NCI-H526 treated with DMSO at 0.1 percent for 48 hours (cell line): ENCODE data around the gene CNKSR1.
A peak's percentile ranks its signal among the peaks of the same experiment; 100 is the strongest.
"Not testable (repeated sequence)": the region's sequence is repeated elsewhere in the genome, so short reads cannot be mapped to it uniquely, and the experiment has no call there.

Experiments used
- DNase-seq: peaks from one replicate; lab custom pipeline; 2025; lab: John Stamatoyannopoulos, UW

Gene CNKSR1

DNA sequence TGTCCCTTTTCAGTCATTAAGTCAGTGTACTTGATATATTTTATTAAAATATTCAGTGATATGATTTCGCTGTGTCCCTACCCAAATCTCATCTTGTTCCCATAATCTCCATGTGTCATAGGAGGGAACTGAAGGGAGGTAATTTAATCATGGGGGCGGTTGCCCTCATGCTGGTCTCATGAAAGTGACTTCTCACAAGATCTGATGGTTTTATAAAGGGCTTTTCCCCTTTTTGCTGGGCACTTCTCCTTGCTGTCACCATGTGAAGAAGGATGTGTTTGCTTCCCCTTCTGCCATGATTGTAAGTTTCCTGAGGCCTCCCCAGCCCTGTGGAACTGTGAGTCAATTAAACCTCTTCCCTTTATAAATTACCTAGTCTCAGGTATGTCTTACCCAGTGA lies 53.4 kb downstream of the CNKSR1 start:
- DNase-seq = not testable (repeated sequence)

DNA sequence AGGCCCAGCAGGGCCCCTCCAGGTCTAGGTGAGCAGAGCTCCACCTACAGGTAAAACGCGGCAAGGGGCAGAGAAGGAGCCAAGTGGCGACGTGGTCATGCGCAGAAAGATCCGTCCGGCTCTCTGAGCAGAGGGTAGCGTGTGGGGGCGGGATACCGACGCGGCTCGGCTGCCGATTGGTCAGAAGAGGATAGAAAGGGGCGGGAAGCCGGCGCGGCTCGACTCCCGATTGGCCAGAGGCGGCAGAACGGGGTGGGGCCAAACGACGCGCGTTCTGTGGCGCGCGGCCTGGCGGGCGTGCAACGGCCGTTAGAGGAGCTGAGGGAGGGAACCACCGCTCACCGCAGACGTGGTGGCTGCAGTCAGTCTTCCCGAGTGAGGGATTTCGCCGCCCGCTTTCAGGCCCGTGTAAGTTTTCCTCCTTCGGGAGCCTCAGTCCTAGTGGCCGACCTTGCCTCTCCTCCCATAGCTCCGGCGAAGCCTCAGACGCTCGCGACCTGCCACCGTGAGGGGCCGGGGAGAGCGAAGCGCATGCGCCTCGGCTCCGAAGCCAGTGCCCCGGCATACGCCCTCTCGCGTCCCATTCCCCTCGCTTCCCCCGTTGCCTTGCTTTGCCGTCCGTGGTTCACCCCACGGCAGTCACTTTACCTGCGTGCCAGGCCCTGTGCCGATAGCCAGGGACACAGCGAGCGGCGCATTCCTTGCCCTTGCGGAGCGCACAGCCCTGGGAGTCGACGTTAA lies 56.8 kb downstream of the CNKSR1 start, which contains the start of gene CEP85:
CEP85 (plus strand) TSS at position 298 of the 741 bp plus-strand sequence. CDS start 5,584 bp downstream, outside the sequence.
- DNase-seq = peak; percentile 96

DNA sequence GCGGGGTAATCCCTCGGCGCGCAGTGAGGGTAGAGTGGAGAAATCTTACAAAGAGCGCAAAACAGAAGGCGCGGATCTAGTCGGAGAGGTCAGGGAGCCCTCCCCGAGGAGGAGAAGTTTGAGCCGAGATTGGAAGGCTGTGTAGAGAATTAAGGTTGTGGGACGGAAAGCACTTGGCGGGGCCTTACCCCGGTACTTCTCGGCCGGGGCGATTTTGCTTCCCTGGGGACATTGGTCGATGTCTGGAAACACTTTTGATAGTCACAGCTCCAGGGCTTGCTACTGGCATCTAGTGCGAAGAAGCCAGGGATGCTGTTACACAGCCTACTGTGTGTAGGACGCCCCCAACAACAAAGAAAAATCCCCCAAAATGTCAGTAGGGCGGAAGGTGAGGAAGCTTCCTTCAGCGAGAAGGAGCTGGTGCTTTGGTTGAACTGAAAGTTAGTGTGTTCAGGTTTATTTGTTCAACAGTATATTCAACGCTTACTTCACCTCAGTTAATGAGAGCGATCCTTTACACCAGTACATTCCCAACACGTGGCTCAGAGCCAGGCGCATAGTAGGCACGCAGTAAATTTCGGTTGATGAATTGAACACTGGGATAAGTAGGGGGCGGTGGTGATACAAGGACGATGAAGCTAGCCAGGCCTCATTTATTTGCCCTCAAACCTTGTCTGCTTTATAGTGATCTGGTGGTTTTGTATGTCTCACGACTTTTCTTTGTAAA lies 57.5 kb downstream of the CNKSR1 start:
- DNase-seq = no peak

DNA sequence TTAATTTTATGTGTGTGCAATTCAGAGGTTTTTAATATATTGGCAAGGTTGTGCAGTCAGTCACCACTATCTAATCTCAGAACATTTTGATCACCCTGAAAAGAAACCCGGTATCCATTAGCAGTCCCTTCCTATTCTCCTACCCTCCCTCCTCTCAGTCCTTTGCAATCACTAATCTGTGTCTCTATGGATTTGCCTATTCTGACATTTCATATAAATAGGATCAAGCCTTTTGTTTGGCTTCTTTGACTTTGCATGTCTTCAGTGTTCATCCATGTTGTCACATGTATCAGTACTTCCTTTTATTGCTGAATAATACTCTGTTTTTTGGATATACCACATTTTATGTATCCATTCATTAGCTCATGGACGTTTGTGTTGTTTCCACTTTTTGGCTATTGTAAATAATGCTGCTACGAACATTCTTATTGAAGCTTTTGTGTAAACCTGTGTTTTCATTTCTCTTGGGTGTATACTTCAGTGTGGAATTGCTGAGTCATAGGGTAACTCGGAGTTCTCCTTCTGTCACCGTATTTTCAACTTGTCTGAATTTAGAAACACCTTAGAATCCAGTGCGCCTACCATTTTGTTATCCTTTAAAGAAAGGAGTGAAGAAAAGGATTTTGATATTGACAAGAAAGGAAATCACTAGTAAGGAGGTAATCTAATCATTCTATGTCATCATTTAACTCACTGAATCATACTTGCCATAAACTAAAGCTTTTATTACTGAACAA lies 60.1 kb downstream of the CNKSR1 start:
- no peak for DNase-seq
